ENCODE data around the gene ARMCX4.

DNA sequence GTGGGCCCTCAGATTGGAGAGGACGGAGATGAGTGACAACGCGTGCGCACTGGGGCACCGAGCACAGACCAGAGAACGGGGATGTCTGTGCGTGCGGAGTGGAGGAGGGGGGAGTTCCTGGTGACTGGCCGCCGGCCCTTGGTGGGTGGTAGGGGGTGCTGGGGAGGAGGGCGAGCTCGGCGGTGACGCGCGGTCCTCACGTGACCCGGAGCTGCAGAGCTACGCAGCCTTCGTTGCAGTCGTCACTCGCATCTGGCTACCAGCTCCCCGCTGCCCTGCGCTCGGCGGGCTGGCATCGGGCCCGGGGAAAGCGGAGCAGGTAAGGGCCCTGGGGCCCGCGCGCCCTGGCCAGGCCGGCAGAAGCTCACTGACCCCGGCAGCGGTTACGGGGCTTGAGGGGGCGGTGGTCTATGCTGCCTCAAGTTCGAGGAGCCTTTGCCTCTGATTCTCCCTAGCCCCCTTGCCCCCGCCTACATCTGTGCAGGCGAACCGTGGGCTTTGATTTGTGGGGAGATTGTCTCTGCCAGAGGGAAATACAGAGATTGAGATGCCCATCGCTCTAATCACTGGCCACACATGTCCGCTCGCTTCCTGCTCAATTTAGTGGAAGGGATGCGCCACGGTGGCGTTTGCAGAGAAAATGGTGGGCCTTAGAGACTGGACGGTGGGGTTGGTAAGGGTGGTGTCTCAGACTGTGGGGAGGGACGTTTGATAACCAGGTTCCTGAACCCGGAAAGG, at the start of gene ARMCX4:
- TF ChIP-seq POLR2A (IDR thresholded peaks at IDR 0.05; ENCODE audit: low read length) (no peak), GATA1 (IDR thresholded peaks at IDR 0.05; ENCODE audit: low read depth, low read length) (no peak)
